ENCODE measurements around the gene PHKG2.
"Not testable (repeated sequence)": the region's sequence is repeated elsewhere in the genome, so short reads cannot be mapped to it uniquely, and the experiment has no call there.

Gene PHKG2, protein sequence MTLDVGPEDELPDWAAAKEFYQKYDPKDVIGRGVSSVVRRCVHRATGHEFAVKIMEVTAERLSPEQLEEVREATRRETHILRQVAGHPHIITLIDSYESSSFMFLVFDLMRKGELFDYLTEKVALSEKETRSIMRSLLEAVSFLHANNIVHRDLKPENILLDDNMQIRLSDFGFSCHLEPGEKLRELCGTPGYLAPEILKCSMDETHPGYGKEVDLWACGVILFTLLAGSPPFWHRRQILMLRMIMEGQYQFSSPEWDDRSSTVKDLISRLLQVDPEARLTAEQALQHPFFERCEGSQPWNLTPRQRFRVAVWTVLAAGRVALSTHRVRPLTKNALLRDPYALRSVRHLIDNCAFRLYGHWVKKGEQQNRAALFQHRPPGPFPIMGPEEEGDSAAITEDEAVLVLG

DNA sequence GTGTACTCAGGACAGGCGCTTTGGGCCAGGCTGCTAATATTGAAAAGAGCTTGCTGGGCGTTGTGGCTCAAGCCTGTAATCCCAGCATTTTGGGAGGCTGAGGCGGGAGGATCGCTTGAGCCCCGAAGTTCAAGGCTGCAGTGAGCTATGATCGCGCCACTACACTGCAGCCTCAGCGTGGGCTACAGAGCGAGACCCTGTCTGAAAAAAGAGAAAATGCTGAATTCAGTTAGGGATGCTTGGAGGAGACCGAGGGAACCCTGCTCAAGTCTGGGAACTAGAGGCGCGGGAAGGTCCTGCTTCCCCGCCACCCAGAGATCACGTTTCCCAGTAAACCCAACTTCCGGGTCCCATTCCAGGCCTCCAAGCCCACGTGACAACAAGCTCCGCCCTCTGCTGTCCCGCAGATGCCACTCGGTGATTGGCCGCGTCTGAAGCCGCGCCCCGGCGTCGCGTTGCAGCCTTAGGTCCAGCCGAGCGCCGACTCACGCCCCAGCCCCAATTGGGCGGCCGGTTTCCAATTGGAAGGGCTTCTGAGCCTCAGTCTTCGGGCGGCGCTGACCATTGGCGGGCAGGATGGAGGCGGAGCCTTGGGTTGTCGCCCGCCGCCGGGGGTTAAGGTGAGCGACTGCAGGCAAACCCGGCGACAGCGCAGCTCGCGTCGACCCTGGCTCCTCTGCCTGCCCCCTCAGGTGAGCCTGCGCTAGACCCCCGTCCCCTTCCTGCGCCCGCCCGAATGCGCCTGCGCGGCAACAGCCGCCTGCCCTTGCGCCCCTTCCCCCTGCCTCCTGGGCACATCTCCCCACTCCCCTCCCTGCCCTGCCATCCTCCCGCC lies at the start of gene PHKG2:
Gene PHKG2, plus strand, starts transcription at position 627 of the 835 bp plus-strand sequence. CDS start 396 bp downstream, outside the sequence.
- peaks cover 59% of the 10 kb centered on the region for H3K36me3 ChIP-seq (ENCODE audit: insufficient read depth, insufficient read length, low read length)
- H3K9ac ChIP-seq (ENCODE audit: insufficient read length, low read depth) = peak within 1 kb of the TSS; percentile 77
- H3K9me3 ChIP-seq (ENCODE audit: insufficient read depth, low read length) = no peaks in the 10 kb centered on the region
- TF ChIP-seq YY1 (IDR thresholded peaks at IDR 0.05; ENCODE audit: insufficient read depth, insufficient read length) (no peak), ZNF274 (IDR thresholded peaks at IDR 0.05; ENCODE audit: low read depth, low read length) (no peak), SUZ12 (IDR thresholded peaks at IDR 0.05; ENCODE audit: extremely low read depth, insufficient read depth, insufficient read length) (no peak)
- peak within 1 kb of the TSS; percentile 68 for H3K4me3 ChIP-seq (ENCODE audit: insufficient read length, low read depth)
- no peaks in the 10 kb centered on the region for H3K27me3 ChIP-seq (ENCODE audit: insufficient read depth, insufficient read length)
- peak; percentile 99 for DNase-seq (ENCODE audit: low read depth, low spot score)
- H3K4me1 ChIP-seq (ENCODE audit: insufficient read depth, insufficient read length) = peaks cover 3% of the 10 kb centered on the region

GRCh38 chr16:30698816-30699614 lies 49.2 kb upstream of the PHKG2 start, which contains the start of gene SRCAP:
Gene SRCAP, plus strand, starts transcription at chr16:30699171. Its CDS starts 1,654 bp downstream, at chr16:30700825.
- no peak for TF ChIP-seq ZNF274 (IDR thresholded peaks at IDR 0.05; ENCODE audit: low read depth, low read length)
- TF ChIP-seq YY1 (IDR thresholded peaks at IDR 0.05; ENCODE audit: insufficient read depth, insufficient read length) = no peak
- no peak for TF ChIP-seq SUZ12 (IDR thresholded peaks at IDR 0.05; ENCODE audit: extremely low read depth, insufficient read depth, insufficient read length)
- peaks cover 41% of the 10 kb centered on the region for H3K36me3 ChIP-seq (ENCODE audit: insufficient read depth, insufficient read length, low read length)

DNA sequence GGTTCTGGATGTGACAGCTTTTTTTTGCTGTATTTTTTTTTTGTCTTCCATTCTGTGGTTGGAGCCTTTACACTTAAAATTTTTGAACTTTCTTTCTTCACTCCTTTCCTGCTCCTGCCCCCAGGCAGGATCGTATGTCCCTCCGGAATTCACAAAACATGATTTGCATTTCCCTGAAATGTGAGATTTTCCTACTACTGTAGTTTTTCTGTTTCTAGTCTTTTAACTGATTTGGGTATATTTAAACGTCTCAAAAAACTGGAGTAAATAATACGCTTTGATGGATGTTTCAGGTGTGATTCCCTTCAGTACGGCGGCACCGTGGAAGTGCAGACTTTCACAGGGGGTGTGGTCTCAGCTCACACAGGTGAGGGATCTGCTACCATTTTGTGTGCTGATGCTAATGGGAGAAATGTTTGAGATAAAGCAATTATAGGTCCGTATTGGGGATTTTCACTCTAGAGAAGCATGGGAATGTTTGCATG lies 48.6 kb upstream of the PHKG2 start:
- H3K9ac ChIP-seq (ENCODE audit: insufficient read length, low read depth) = peak overlapping the region; percentile 99
- peak overlapping the region; percentile 95 for H3K4me3 ChIP-seq (ENCODE audit: insufficient read length, low read depth)
- no peaks in the 10 kb centered on the region for H3K9me3 ChIP-seq (ENCODE audit: insufficient read depth, low read length)
- H3K27me3 ChIP-seq (ENCODE audit: insufficient read depth, insufficient read length) = peaks cover 30% of the 10 kb centered on the region
- H3K36me3 ChIP-seq (ENCODE audit: insufficient read depth, insufficient read length, low read length) = peaks cover 47% of the 10 kb centered on the region
- no peak for DNase-seq (ENCODE audit: low read depth, low spot score)
- no peak for TF ChIP-seq SUZ12 (IDR thresholded peaks at IDR 0.05; ENCODE audit: extremely low read depth, insufficient read depth, insufficient read length)
- no peak for TF ChIP-seq YY1 (IDR thresholded peaks at IDR 0.05; ENCODE audit: insufficient read depth, insufficient read length)
- TF ChIP-seq ZNF274 (IDR thresholded peaks at IDR 0.05; ENCODE audit: low read depth, low read length) = no peak
- H3K4me1 ChIP-seq (ENCODE audit: insufficient read depth, insufficient read length) = peaks cover 4% of the 10 kb centered on the region

More at GRCh38 chr16:30698816-30699614, 49.2 kb upstream of the PHKG2 start, which contains the start of gene SRCAP:
- DNase-seq (ENCODE audit: low read depth, low spot score) = peak; percentile 64
- no peaks in the 10 kb centered on the region for H3K9me3 ChIP-seq (ENCODE audit: insufficient read depth, low read length)
- H3K4me3 ChIP-seq (ENCODE audit: insufficient read length, low read depth) = peak within 1 kb of the TSS; percentile 95
- peak within 1 kb of the TSS; percentile 99 for H3K9ac ChIP-seq (ENCODE audit: insufficient read length, low read depth)
- H3K27me3 ChIP-seq (ENCODE audit: insufficient read depth, insufficient read length) = peaks cover 35% of the 10 kb centered on the region
- peaks cover 4% of the 10 kb centered on the region for H3K4me1 ChIP-seq (ENCODE audit: insufficient read depth, insufficient read length)

DNA sequence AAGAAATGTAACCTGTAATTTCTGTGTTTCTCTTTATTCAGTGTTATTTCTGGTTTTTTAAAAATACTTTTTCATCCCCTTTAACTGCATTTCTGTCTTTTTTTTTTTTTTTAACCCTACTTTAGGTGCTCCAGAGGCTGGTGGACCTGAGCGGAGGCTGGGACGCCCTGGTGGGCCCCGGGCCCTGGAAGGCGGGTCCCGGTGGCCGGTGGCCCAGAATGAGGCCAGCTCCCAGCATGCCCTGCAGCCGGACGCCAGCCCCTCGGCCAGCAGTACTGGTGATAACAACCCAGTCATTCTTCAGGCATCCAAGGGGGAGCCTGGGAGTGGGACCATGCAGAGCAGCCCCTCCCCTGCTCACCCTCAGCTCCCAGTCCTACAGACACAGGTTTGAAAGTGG lies 47.7 kb upstream of the PHKG2 start:
- Histone ChIP-seq H3K9ac (ENCODE audit: insufficient read length, low read depth) (peak overlapping the region; percentile 11), H3K4me3 (ENCODE audit: insufficient read length, low read depth) (no peak overlapping the region), H3K36me3 (ENCODE audit: insufficient read depth, insufficient read length, low read length) (peaks cover 54% of the 10 kb centered on the region), H3K27me3 (ENCODE audit: insufficient read depth, insufficient read length) (peaks cover 22% of the 10 kb centered on the region), H3K9me3 (ENCODE audit: insufficient read depth, low read length) (no peaks in the 10 kb centered on the region), H3K4me1 (ENCODE audit: insufficient read depth, insufficient read length) (peaks cover 4% of the 10 kb centered on the region)
- TF ChIP-seq YY1 (IDR thresholded peaks at IDR 0.05; ENCODE audit: insufficient read depth, insufficient read length) (no peak), SUZ12 (IDR thresholded peaks at IDR 0.05; ENCODE audit: extremely low read depth, insufficient read depth, insufficient read length) (no peak), ZNF274 (IDR thresholded peaks at IDR 0.05; ENCODE audit: low read depth, low read length) (no peak)
- no peak for DNase-seq (ENCODE audit: low read depth, low spot score)

DNA sequence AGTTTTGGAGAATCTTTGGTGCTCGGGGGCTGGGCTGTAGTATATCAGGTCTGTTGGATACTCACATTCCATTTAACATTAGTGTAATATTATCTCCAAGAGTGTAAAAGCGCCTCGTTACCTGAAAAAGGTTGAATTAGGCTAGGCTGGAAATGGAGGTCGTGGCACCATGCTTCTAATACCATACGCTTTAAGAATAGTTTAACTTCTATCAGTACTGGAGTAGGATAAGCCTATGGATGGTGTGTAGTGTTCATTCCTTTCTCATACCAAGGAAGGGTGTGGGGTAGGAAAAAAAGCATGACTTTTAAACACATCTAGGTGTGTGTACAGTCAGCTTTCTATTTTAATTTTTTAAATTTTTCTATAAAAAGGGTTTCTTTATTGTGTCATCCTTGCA lies 47.3 kb upstream of the PHKG2 start:
- H3K36me3 ChIP-seq (ENCODE audit: insufficient read depth, insufficient read length, low read length) = peaks cover 59% of the 10 kb centered on the region
- DNase-seq (ENCODE audit: low read depth, low spot score) = no peak
- H3K4me3 ChIP-seq (ENCODE audit: insufficient read length, low read depth) = no peak overlapping the region
- no peak for TF ChIP-seq YY1 (IDR thresholded peaks at IDR 0.05; ENCODE audit: insufficient read depth, insufficient read length)
- TF ChIP-seq ZNF274 (IDR thresholded peaks at IDR 0.05; ENCODE audit: low read depth, low read length) = no peak
- TF ChIP-seq SUZ12 (IDR thresholded peaks at IDR 0.05; ENCODE audit: extremely low read depth, insufficient read depth, insufficient read length) = no peak
- H3K27me3 ChIP-seq (ENCODE audit: insufficient read depth, insufficient read length) = peaks cover 18% of the 10 kb centered on the region
- H3K9me3 ChIP-seq (ENCODE audit: insufficient read depth, low read length) = no peaks in the 10 kb centered on the region
- peaks cover 4% of the 10 kb centered on the region for H3K4me1 ChIP-seq (ENCODE audit: insufficient read depth, insufficient read length)
- no peak overlapping the region for H3K9ac ChIP-seq (ENCODE audit: insufficient read length, low read depth)

GRCh38 chr16:30703071-30703470 lies 45.2 kb upstream of the PHKG2 start:
- not testable (repeated sequence) for H3K4me1 ChIP-seq (ENCODE audit: insufficient read depth, insufficient read length); H3K9ac ChIP-seq (ENCODE audit: insufficient read length, low read depth); H3K4me3 ChIP-seq (ENCODE audit: insufficient read length, low read depth); DNase-seq (ENCODE audit: low read depth, low spot score); H3K27me3 ChIP-seq (ENCODE audit: insufficient read depth, insufficient read length); H3K9me3 ChIP-seq (ENCODE audit: insufficient read depth, low read length)
- peaks cover 80% of the 10 kb centered on the region for H3K36me3 ChIP-seq (ENCODE audit: insufficient read depth, insufficient read length, low read length)

Measured in NT2/D1 (cell line).